ENCODE data around the gene AMPD3. TPM values are rescaled to one million over a fixed set of nuclear protein-coding genes. Genes with fewer than 3 reads are reported as not detected.

Gene AMPD3
- total RNA-seq, 2 donors from 2014 or later = 41.9 to 50.5 TPM

- no peak for DNase-seq (ENCODE audit: low spot score in 2 of 2)
- no peak for ATAC-seq
- Mint-ChIP-seq H3K9me3 (no peaks in the 10 kb centered on the region), H3K36me3 (peaks cover 0 to 6% of the 10 kb centered on the region in 2 donors), H3K27ac (peak overlapping the region; percentile 78 to 82)
Observed at GRCh38 chr11:10500757-10501684, 46.0 kb downstream of the AMPD3 start.

- no peak for ATAC-seq
- peaks cover 0 to 6% of the 10 kb centered on the region in 2 donors for H3K36me3 Mint-ChIP-seq
Observed at GRCh38 chr11:10502065-10502680, 47.1 kb downstream of the AMPD3 start.

GRCh38 chr11:10502770-10503169, 47.7 kb downstream of the AMPD3 start:
- DNase-seq (ENCODE audit: low spot score in 2 of 2) (no peak), ATAC-seq (no peak)
- H3K9me3 Mint-ChIP-seq = no peaks in the 10 kb centered on the region
- H3K36me3 Mint-ChIP-seq = peaks cover 0 to 6% of the 10 kb centered on the region in 2 donors
- H3K27ac Mint-ChIP-seq = peak overlapping the region; percentile 10 to 43

More at GRCh38 chr11:10502065-10502680, 47.1 kb downstream of the AMPD3 start:
- H3K9me3 Mint-ChIP-seq = no peaks in the 10 kb centered on the region
- H3K27ac Mint-ChIP-seq = peak overlapping the region; percentile 43 to 46
- DNase-seq (ENCODE audit: low spot score in 2 of 2) = no peak

DNA sequence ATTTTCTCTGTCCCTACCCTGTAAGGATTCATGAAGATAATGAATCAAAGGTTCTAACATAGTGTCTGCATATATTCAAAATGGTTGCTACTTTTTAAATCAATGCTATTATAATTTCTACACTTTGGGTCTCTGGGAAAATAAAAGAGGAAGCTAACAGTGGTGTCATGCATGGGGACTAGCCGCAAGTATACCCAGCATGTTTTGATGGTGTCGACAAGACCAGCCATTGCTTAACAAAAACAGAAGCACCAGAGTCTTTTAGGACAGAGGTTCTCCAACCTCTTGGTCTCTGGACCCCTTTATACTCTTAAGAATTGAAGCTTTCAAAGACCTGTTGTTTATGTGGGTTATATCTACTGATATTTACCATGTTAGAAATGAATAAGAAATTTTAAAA, 48.2 kb downstream of the AMPD3 start:
- no peaks in the 10 kb centered on the region for H3K9me3 Mint-ChIP-seq
- DNase-seq (ENCODE audit: low spot score in 2 of 2) = no peak
- H3K27ac Mint-ChIP-seq = peak overlapping the region; percentile 13 to 43
- peaks cover 0 to 6% of the 10 kb centered on the region in 2 donors for H3K36me3 Mint-ChIP-seq
- no peak for ATAC-seq

- Mint-ChIP-seq H3K27ac (peak overlapping the region in 1 of 2 donors; percentile 30), H3K9me3 (no peaks in the 10 kb centered on the region), H3K36me3 (peaks cover 0 to 6% of the 10 kb centered on the region in 2 donors)
- DNase-seq (ENCODE audit: low spot score in 2 of 2) (no peak), ATAC-seq (no peak)
Observed at GRCh38 chr11:10503777-10504480, 48.9 kb downstream of the AMPD3 start.

- peak overlapping the region in 1 of 2 donors; percentile 68 for H3K27ac Mint-ChIP-seq
- DNase-seq (ENCODE audit: low spot score in 2 of 2) (no peak), ATAC-seq (no peak)
- no peaks in the 10 kb centered on the region for H3K9me3 Mint-ChIP-seq
- peaks cover 0 to 6% of the 10 kb centered on the region in 2 donors for H3K36me3 Mint-ChIP-seq
Observed at GRCh38 chr11:10504490-10504889, 49.4 kb downstream of the AMPD3 start.

- no peak for ATAC-seq
- H3K27ac Mint-ChIP-seq = peak overlapping the region in 1 of 2 donors; percentile 68
- H3K36me3 Mint-ChIP-seq = peaks cover 0 to 6% of the 10 kb centered on the region in 2 donors
- no peaks in the 10 kb centered on the region for H3K9me3 Mint-ChIP-seq
- no peak for DNase-seq (ENCODE audit: low spot score in 2 of 2)
Observed at GRCh38 chr11:10505278-10506007, 50.4 kb downstream of the AMPD3 start.

DNA sequence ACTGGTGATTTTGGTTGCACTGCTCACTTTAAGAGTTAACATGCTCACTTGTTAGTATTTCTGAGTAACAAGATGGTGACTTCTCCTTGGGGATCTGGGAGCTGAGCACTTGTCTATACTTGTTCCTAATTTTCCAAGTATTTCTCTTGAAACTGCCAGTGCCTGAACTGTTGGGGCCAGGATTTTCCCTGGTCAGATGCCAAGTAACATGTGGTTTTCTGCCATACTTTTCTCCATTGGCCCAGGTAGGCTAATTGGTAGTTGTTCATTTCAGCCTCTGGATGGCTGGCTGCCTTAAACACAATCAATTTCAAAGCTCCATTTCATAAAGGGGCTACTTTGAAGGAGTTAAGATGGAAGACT, 50.9 kb downstream of the AMPD3 start:
- ATAC-seq (no peak), DNase-seq (ENCODE audit: low spot score in 2 of 2) (no peak)
- H3K9me3 Mint-ChIP-seq = no peaks in the 10 kb centered on the region
- H3K27ac Mint-ChIP-seq = no peak overlapping the region
- H3K36me3 Mint-ChIP-seq = peaks cover 0 to 6% of the 10 kb centered on the region in 2 donors

- Mint-ChIP-seq H3K27ac (peak overlapping the region in 1 of 2 donors; percentile 58), H3K9me3 (no peaks in the 10 kb centered on the region), H3K36me3 (no peaks in the 10 kb centered on the region)
- DNase-seq (ENCODE audit: low spot score in 2 of 2) (no peak), ATAC-seq (no peak)
Observed at GRCh38 chr11:10511181-10511621, 56.1 kb downstream of the AMPD3 start.

DNA sequence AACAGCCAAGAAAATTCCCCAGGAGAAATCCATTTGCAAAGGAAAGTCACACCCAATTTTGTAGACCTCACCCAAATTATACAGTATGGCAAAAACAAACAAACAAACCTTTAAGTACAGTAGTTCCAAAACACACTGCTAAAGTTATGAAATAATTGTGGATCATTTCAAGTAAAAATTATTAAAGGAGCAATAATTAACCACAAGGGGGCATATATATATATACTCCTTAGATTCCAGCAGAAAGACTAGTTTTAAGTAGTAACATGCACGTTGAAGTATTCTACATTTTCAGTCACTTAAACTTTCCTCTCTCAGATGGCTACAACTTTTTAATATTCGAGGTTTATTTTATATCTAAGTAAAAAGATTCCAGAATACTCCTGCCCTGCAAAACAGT, 59.1 kb downstream of the AMPD3 start:
- H3K27ac Mint-ChIP-seq = no peak overlapping the region
- no peaks in the 10 kb centered on the region for H3K36me3 Mint-ChIP-seq
- H3K9me3 Mint-ChIP-seq = no peaks in the 10 kb centered on the region
- ATAC-seq = no peak
- no peak for DNase-seq (ENCODE audit: low spot score in 2 of 2)

DNA sequence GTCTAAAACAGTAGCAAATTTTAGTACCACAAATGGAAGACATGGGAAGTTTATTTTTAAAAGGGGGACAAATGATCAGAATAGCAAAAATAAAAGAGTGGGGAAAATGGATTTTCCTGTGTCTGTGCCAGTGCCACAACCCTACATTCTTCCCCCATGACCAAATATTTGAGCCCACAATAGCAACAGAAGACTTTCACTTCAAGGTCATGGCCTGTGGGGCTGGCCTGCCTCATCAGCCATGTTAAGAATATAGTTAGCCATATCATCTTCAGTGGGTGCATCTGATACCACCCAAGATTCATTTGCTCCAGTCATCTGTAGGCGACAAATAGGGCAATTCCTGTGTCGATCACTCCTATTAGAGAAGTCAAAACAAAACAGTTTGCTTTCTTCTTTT, 59.6 kb downstream of the AMPD3 start:
- DNase-seq (ENCODE audit: low spot score in 2 of 2) (no peak), ATAC-seq (no peak)
- Mint-ChIP-seq H3K36me3 (no peaks in the 10 kb centered on the region), H3K9me3 (no peaks in the 10 kb centered on the region), H3K27ac (no peak overlapping the region)

DNA sequence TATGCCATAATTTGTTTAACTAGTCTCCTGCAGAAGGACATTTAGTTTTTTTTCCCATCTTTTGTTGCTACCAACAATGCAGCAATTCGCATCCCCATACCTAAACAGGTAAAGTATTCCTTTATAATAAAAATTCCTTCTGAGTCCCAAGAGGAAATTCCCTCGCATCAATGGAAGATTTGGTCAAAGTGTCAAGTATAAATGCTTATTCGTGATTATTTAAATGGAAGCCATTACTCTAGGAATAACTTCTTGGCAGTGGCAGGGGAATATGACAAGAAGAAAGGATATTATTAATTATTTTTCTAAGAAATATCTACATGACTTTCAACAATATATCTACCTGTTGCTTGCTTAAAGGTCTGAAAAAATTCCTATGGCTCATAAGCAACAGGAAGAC, 60.4 kb downstream of the AMPD3 start:
- no peaks in the 10 kb centered on the region for H3K9me3 Mint-ChIP-seq
- no peak overlapping the region for H3K27ac Mint-ChIP-seq
- DNase-seq (ENCODE audit: low spot score in 2 of 2) (no peak), ATAC-seq (no peak)
- H3K36me3 Mint-ChIP-seq = no peaks in the 10 kb centered on the region

DNA sequence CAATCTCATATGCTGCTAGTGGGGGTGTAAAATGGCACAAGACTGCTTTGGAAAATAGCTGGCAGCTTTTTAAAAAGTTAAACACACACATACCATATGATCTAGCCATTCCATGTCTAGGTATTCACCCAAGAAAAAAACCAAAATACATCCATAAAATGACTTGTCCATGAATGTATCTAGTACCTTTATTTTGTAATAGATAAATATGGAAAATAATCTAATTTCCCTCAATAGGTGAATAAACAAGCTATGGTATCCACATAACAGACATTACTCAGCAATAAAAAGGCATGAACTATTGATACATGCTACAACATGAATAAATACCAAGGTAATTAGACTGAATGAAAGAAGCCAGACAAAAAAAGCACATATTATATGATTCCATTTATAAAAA, 63.1 kb downstream of the AMPD3 start:
- ATAC-seq = no peak
- no peak overlapping the region for H3K27ac Mint-ChIP-seq
- DNase-seq (ENCODE audit: low spot score in 2 of 2) = no peak
- no peaks in the 10 kb centered on the region for H3K36me3 Mint-ChIP-seq
- no peaks in the 10 kb centered on the region for H3K9me3 Mint-ChIP-seq

- ATAC-seq (no peak), DNase-seq (ENCODE audit: low spot score in 2 of 2) (no peak)
- Mint-ChIP-seq H3K27ac (no peak overlapping the region), H3K36me3 (peaks cover 0 to 6% of the 10 kb centered on the region in 2 donors), H3K9me3 (no peaks in the 10 kb centered on the region)
Observed at GRCh38 chr11:10518891-10519290, 63.8 kb downstream of the AMPD3 start.

DNA sequence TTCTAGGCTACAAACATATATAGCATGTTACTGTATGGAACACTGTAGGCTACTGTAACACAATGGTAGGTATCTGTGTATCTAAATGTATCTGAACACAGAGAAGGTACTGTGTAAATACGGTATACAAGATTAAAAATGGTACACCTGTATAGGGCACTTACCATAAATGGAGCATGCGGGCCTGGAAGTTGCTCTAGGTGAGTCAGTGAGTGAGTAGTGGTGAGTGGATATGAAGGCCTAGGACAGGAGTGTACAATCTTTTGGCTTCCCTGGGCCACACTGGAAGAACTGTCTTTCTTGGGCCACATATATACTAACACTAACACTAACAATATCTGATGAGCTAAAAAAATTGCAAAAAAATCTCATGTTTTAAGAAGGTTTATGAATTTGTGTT, 64.6 kb downstream of the AMPD3 start:
- Mint-ChIP-seq H3K9me3 (no peaks in the 10 kb centered on the region), H3K27ac (no peak overlapping the region), H3K36me3 (peaks cover 0 to 6% of the 10 kb centered on the region in 2 donors)
- DNase-seq (ENCODE audit: low spot score in 2 of 2) (no peak), ATAC-seq (peak in 1 of 2 donors; percentile 18)

GRCh38 chr11:10520562-10520961, 65.5 kb downstream of the AMPD3 start:
- Mint-ChIP-seq H3K9me3 (no peaks in the 10 kb centered on the region), H3K36me3 (peaks cover 0 to 6% of the 10 kb centered on the region in 2 donors)
- no peak for DNase-seq (ENCODE audit: low spot score in 2 of 2)

More at GRCh38 chr11:10520562-10520961, 65.5 kb downstream of the AMPD3 start:
- ATAC-seq = no peak
- peak overlapping the region in 1 of 2 donors; percentile 32 for H3K27ac Mint-ChIP-seq
